ENCODE data around the gene COIL. TPM values are rescaled to one million over a fixed set of nuclear protein-coding genes. Genes with fewer than 3 reads are reported as not detected.
"Not testable (repeated sequence)": the region's sequence is repeated elsewhere in the genome, so short reads cannot be mapped to it uniquely, and the experiment has no call there.

The COIL gene, protein sequence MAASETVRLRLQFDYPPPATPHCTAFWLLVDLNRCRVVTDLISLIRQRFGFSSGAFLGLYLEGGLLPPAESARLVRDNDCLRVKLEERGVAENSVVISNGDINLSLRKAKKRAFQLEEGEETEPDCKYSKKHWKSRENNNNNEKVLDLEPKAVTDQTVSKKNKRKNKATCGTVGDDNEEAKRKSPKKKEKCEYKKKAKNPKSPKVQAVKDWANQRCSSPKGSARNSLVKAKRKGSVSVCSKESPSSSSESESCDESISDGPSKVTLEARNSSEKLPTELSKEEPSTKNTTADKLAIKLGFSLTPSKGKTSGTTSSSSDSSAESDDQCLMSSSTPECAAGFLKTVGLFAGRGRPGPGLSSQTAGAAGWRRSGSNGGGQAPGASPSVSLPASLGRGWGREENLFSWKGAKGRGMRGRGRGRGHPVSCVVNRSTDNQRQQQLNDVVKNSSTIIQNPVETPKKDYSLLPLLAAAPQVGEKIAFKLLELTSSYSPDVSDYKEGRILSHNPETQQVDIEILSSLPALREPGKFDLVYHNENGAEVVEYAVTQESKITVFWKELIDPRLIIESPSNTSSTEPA
- 7.8 TPM for total RNA-seq

GRCh38 chr17:56960596-56961538 is at the start of gene COIL:
Gene COIL, minus strand, starts transcription at chr17:56961050. Its CDS starts 31 bp downstream, at chr17:56961019.
- peak; percentile 85 to 94 (median 94) for DNase-seq (ENCODE audit: low read depth in 2 of 3, low spot score in 2 of 3)

DNA sequence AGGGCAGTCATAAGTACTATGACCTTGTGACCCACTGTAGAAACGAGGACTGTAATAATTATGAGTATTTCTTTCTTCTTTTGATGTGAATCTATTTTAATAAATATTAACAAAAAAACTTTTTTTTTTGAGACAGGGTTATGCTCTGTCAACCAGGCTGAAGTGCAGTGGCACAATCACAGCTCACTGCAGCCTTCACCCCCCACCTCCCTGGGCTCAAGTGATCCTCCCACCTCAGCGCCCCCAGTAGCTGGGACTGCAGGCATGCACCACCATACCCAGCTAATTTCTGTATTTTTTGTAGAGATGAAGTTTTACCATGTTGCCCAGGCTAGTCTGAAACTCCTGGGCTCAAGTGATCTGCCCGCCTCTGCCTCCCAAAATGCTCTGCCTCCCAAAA is 49.6 kb upstream of the COIL start:
- DNase-seq (ENCODE audit: low read depth in 2 of 3, low spot score in 2 of 3) = no peak

DNA sequence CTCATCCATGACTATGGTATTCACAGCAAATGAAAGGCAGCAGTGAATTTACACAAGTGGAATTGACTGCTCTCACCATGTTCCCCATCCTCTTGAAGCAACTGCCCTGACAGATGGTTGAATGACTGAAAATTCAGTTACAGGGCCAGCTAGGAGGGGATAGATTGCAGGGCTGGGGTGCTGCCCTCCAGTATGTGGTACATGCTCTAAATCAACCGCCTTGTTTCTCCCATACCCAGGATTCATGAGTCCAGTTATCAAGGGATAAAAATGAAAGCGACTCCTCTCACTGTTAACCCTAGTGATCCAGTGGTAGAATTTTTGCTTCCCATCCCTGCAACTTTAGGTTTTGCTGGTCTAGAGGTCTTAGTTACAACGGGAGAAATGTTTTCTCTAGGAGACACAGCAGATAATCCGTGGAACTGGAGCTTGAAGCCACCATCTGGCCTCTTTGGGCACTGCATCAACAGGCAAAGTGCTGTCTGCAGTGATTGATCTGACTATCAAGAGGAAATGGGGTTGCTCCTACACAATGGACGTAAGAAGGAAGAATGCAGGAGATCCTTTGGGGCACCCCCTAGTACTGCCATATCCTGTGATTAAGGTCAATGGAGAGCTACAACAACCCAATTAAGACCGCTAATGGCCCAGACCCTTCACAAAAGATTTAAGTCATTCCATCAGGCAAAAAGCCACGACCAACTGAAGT is 49.0 kb upstream of the COIL start:
- DNase-seq (ENCODE audit: low read depth in 2 of 3, low spot score in 2 of 3) = peak; percentile 18 to 49 (median 35)

DNA sequence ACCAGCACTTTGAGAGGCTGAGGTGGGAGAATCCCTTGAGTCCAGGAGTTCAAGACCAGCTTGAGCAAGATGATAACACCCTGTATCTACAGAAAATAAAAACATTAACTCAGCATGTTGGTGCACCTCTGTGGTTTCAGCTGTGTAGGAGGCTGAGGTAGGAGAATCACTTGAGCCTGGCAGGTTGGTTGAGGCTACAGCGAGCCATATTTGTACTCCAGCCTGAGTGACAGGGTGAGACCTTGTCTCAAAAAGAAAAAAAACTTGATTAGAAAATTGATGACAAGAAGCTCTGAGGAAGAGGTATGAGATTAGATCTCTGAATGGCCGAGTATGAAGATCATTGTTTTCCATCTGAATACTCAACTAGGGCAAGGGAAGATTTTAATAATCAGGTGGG is 48.1 kb upstream of the COIL start:
- DNase-seq (ENCODE audit: low read depth in 2 of 3, low spot score in 2 of 3) = no peak

GRCh38 chr17:57006040-57006439 is 45.2 kb upstream of the COIL start:
- no peak for DNase-seq (ENCODE audit: low read depth in 2 of 3, low spot score in 2 of 3)

GRCh38 chr17:57004944-57005579 is 44.2 kb upstream of the COIL start:
- DNase-seq (ENCODE audit: low read depth in 2 of 3, low spot score in 2 of 3) = peak in 1 of 3 donors; percentile 52

DNA sequence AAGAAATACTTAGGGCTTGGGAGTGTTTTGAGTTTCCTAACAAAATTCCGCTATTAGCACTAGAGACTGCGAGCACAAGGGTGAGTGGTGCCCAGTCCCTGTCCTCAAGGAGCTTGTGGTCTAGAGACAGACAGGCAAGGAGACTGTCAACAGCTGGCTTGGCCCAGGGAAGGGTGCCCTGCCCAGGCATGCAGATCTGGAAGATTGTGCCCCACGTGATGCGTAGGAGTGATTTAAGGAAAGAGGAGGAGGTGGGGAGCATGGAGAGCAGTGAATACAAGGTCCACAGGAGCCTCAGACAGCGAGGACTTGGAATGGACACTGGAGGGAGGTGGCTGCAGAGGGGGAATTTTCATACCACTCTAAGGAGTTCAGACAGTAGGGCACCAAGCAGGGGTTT is 42.1 kb upstream of the COIL start:
- DNase-seq (ENCODE audit: low read depth in 2 of 3, low spot score in 2 of 3) = no peak

GRCh38 chr17:57001541-57001940 is 40.7 kb upstream of the COIL start:
- DNase-seq (ENCODE audit: low read depth in 2 of 3, low spot score in 2 of 3) = no peak

GRCh38 chr17:56997313-56997712 is 36.5 kb upstream of the COIL start:
- no peak for DNase-seq (ENCODE audit: low read depth in 2 of 3, low spot score in 2 of 3)

DNA sequence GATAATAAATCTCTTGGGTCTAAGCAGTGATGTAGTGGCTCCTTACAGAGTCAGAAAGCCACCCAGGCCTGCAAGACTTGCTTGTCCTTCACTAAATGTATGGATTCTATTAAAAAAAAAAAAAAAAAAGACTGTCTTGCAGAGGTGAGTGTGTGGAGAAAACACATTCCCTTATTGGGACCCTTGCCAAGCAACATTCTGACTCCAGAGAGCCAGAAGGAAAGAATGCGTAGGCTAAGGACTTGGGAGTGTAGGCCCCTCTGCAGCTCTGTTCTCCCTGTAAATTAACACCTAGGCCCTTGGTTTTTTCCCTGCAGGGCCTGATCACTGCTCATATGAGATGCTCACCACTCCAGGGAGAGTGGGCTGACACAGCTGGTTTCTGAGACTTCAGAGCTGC is 34.9 kb upstream of the COIL start:
- no peak for DNase-seq (ENCODE audit: low read depth in 2 of 3, low spot score in 2 of 3)

DNA sequence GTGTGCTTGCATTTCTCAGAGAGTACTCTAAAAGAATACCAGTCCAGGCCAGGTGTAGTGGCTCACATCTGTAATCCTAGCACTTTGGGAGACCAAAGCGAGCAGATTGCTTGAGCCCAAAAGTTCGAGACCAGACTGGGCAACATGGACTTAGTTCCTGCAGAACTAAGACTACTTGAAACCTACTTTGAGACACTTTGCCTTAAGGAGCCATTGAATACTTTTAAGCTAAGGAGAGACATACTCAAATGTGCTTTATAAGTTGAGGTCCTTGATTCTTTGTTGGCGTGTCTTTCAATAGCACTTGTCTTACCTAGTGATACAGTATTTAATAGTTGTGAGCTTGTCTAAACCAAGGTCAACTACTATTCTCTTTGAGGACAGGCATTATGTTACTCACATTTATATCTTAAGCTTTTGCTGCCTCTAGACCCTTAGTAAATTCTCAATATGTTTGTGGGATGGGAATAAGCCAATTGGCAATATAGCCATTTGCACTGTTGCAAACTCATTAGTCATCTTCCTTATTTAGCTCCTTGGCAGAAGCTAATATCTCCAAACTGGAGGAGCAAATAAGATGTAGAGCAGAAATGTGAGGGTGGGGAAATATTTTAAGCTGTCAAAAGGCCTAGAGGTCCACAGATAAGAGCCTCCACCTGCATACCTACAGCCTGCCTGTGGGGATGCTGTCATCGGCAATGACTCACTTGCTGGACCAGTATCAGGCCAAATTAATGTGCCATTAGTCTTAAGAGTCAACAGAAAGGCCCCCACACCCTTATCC is 33.4 kb upstream of the COIL start:
- DNase-seq (ENCODE audit: low read depth in 2 of 3, low spot score in 2 of 3) = no peak

DNA sequence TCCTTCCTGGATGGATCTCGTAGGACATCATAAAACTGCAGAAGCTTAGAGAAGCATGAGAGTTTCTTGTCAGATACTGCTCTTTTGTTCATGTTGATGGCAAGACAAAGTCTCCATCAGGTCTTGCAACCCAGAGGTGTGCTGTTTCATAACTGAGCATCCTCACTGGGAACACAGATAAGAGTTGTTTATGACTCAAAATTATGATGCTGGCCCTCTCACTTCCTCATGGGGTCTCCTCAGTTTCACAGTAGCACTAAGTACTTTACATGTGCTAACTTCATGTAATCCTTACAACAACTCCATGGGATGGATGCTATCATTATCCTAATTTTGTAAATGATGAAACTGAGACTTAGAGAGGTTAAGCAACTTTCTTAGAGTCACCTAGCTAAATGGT is 31.5 kb upstream of the COIL start:
- no peak for DNase-seq (ENCODE audit: low read depth in 2 of 3, low spot score in 2 of 3)

GRCh38 chr17:56988901-56989572 is 28.2 kb upstream of the COIL start:
- DNase-seq (ENCODE audit: low read depth in 2 of 3, low spot score in 2 of 3) = no peak

DNA sequence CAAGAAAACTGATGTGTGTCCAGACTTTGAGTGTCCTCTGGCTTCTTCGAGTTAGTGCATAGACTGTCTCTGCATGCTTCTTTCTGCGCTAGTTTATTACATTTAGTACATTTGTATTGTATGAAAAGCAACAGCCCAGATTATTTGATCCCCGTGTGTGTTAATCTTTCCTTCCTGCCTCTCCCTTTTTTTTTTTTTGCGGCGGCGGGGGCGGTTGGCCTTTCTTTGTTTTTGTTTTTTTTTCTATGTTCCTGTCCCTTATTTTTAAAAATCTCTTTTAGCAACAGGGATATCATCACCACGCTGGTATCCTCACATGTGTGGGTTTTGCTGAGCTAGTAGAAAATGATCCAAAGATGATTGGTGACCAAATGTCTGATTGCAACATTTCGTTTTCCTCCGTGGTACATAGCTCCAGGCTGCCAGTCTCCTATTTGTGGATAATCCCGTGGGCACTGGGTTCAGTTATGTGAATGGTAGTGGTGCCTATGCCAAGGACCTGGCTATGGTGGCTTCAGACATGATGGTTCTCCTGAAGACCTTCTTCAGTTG is 26.5 kb upstream of the COIL start:
- no peak for DNase-seq (ENCODE audit: low read depth in 2 of 3, low spot score in 2 of 3)

- no peak for DNase-seq (ENCODE audit: low read depth in 2 of 3, low spot score in 2 of 3)
Measured at GRCh38 chr17:56985371-56986162, 24.7 kb upstream of the COIL start.

DNA sequence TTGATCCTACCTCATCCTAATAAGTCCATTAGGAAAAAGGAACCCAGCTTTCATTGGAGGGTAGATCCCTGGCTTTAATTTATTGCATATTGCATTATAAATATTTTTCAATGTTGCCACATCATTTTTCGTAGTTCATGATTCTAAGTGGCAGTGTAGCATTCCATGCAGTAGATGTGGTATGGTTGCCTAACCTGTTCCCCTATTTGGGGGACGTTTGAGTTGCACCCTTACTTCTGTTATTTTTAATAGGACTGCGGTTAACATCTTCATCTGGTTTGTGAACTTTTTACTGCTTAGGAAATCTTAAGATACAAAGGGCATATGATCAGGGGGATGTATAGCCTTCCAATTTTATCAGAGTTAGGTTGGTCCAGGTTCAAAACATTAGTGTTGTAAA is 22.5 kb upstream of the COIL start:
- DNase-seq (ENCODE audit: low read depth in 2 of 3, low spot score in 2 of 3) = no peak

- no peak for DNase-seq (ENCODE audit: low read depth in 2 of 3, low spot score in 2 of 3)
Measured at GRCh38 chr17:56982312-56982711, 21.5 kb upstream of the COIL start.

DNA sequence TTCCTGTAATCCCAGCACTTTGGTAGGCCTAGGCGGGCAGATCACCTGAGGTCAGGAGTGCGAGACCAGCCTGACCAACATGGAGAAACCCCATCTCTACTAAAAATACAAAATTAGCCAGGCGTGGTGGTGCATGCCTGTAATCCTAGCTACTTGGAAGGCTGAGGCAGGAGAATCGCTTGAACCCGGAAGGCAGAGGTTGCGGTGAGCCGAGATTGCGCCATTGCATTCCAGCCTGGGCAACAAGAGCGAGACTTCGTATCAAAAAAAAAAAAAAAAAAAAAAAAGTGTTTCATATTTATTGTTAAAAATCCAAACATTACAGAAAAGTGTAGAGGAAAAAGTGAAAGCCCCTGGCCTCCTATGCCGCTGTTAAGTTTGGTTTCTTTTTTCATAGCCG is 19.7 kb upstream of the COIL start:
- not testable (repeated sequence) for DNase-seq (ENCODE audit: low read depth in 2 of 3, low spot score in 2 of 3)
